ENCODE data around the gene PRKCE.

PRKCE gene

DNA sequence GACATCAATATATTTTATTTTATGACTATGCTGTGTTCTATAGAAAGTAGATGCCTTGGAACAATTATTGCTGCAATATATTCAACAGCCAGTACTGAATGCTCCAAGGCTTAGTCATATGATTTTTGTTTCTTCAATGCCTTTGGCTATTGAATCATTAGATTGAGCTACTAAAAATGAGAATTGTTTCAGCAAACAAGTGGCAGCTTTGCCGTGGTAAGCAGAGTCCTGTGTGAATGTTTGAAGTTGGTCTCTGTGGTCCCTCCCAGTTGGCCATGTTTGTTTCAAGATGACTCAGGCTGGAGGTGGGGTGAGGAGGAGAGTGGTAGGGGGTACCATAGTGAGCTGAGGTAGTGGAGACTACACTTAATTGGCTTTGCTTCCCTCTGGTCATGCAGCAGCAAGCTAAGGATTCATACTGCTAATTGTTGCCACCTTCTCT lies 447.2 kb downstream of the PRKCE start:
- no peak for DNase-seq

DNA sequence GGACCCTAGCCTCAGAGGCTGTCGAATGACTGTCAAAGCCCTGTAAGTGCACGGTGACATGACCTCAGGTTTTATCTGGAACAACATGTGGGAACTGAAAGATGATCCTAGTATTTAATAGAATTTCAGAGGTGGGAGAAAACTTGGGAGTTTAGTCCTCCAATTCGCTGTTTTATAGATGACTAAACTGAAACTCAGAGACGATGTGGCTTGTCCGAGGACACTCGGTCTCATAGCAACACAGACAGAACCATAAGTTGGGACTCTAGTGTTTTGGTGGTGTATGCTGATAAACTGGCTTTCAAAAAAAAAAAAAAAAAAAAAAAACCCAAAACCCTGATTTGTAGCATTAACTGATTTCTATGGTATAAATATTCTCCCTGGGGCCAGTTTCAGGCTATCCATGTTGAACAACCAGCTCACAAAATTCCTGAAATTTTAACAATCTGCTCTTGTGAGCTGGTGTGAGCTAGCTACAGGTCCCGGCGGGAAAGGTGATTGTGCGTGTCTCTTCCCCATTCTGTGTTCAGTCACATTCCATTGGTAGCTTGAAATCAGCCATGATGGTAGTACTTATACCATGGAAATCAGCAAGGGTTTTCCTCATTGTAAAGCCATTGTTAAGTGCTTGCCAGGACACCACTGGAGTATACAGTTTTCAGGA lies 450.2 kb downstream of the PRKCE start:
- no peak for DNase-seq

DNA sequence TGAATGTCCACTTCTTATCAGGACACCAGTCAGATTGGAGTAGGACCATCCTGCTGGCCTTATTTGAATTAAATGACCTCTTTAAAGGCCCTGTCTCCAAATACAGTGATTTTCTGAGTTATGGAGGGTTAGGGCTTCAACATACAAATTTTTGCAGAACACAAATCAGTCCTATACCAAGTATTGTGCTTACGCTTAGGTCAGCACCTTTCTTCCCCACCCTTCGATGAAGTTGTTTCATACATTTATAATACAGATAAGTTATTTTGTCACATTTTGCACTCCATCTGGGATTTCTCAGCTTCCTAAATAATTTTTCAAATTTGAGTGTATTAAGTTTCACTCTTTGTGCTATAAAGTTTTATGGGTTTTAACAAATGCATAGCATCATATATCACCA lies 455.2 kb downstream of the PRKCE start:
- DNase-seq: no peak

DNA sequence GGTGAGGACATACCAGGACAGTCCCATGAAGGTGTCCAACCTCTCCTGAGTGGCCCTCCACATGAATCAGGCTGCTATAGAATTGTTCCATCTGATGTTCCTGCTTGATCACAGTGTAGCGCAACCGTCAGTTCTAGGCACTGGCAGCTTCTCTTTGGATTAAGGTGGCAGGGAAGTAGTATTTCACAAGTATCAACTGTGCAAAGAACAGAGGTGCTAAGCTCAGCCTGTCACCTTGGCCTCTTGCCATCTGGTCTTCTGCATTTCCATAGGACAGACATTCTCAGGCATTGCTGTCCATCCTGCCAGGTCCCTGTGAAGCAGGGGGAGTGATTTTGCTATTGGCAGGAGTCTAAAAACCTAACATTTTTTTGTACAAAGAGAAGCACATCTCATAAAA lies 463.5 kb downstream of the PRKCE start:
- no peak for DNase-seq

DNA sequence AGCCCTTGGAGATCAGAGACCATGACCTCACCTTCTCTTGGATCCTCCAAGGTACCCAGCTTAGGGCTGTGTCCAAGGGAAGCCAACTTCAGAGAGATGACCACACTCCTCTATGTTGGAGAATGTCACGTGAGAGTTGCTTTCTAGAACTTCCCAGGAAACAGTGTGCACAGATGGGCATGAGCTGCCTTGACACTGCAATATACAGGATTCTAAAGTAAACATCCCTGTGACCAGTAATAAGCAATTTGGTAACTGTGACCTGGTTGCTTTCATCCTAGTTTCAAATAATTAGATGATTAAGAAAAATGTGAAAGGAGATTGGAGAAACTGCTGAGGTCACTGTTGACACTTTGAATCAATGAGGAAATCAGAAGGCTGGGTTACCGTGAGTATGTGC lies 464.7 kb downstream of the PRKCE start:
- no peak for DNase-seq

DNA sequence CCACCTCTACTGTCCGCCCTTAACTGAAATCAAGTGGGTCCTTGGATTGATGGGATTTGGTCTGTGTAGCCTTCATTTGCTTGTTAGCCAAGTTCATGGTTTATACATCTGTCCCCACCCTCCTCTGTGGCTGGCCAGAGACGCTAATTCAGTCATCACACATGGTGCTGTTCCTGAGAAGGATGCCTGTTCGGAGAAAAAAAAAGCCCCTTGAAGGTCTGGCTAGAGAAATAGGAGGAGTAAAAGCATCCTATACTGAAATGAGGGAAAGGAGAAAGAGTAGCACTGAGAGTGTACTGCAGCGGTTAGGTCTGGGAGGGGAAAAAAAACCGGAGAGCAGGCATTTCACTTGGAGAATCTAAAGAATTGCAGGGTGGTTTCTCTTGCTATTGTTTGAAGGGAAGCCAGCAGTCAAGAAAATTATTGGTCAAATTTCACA lies 465.1 kb downstream of the PRKCE start:
- DNase-seq: peak in 1 of 2 experiments; percentile 1

DNA sequence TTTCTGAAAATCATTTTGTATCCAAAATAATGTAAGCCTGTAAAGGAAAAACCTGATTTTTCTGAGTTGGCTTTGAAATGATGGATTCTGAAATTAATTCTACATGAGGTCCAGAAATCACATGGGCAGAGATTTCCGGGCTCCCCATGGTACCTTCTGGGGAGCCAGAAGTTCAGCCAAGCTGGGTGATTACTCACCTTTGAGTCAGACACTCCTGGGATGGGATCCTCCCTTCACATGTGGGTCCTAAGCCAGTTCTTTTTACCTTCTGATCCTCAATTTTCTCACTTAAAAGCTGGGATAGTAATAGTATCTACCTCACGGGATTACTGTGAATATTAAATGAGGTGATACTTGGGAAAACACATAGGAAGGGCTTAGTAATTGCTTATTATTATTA lies 465.9 kb downstream of the PRKCE start:
- DNase-seq: no peak

DNA sequence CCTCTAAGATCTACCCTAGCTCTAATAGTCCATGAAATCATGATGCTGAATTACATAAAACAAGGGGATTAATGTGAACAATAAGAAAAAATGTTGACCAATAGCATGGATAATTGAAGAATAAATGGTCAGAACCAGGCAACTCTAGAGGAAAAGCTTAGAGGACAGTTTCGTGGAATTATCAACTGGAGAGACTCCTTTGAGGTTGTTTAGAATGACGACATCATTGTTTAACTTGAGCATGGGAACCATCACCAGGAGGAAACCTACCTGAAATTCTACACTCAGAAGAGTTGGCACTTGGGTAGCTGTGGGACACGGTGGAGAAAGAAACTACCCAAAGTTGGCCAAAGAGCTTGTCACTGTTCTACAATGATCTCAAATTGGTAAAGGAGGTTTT lies 466.5 kb downstream of the PRKCE start:
- no peak for DNase-seq

DNA sequence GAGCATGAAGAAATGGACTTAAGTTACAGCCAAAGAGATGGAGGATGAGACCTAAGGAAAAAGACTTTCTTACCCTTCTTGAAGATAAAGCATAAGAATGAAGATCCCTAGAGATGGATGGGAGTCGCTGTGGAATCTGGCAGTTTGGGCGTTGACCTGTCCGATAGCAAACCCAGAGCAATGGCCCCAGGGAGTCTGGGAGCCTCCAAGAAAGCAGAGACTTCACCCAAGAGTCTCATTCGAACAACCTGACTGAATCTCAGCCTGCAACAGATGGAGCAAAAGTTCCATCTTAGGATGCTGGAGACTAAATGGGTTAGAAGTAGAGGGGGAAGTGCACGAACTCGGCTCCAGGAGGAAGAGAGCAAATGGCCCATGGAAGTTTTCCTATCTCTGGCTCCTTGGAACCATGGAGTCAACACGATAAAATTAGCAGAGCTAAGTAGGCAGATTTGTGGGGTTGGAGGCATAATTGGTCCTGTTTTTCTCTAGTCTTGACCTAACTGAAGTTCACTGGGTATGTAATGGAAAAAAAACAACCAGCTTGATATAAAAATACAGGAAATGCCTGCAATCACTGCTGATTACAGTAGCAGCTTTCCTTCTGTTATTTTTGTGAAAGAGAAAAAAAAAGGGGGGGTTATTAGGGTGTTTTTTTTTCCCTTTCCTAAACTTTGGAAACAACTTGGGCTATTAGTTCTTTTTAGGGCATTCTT lies 467.3 kb downstream of the PRKCE start:
- DNase-seq: no peak

DNA sequence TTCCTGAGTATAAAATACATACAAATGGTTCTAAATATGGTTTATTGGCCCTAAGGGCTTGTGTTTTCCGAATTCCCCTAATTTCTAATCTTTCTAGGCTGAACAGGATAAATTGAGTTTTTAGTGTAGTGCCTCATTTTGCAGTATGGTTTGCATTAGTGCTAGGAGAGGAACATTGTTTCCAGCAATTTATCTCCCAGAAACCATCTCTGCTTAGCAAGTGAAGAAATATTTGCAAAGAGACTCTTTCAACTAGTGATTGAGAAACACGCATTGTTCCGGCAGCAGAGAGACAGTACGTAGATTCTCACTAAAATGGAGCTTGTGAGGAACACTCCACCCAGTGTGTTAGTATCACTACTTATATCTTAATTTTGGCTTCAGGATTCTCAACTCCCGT lies 468.0 kb downstream of the PRKCE start:
- no peak for DNase-seq

DNA sequence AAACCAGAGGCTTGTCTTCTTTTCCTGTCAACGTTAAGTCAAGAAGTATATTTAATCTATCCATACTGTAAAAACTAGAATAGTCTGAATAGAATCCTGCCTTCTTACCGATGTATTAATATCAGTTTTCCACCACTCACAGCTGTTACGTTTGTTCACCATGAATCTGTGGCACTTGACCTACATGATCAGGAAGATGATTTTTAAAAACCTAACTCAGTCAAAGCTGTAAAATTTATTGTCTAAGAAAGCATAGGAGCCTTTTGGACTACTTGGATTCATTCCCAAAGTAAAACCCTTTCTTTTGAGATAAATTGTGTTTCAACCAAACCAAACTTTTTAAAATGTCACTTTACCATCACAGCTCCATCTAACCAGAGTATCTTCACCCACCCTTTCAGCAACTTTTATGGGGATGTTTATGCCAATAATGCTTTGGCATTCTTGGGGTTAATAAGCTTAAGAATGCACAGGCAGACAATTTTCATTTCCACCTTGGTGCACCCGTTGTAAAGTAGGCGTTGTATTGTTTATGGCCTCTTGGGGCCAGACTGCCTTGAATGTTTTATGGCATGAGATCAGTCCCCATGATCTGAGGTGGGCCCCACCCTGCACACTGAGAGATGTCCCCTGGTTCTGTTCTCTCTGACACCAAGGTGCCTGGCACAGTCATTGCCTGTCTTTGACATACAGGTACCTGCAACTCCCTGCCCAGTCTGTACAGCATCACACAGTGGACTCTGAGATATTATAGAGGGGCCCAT lies 469.5 kb downstream of the PRKCE start:
- DNase-seq: peak in 1 of 2 experiments; percentile 2

DNA sequence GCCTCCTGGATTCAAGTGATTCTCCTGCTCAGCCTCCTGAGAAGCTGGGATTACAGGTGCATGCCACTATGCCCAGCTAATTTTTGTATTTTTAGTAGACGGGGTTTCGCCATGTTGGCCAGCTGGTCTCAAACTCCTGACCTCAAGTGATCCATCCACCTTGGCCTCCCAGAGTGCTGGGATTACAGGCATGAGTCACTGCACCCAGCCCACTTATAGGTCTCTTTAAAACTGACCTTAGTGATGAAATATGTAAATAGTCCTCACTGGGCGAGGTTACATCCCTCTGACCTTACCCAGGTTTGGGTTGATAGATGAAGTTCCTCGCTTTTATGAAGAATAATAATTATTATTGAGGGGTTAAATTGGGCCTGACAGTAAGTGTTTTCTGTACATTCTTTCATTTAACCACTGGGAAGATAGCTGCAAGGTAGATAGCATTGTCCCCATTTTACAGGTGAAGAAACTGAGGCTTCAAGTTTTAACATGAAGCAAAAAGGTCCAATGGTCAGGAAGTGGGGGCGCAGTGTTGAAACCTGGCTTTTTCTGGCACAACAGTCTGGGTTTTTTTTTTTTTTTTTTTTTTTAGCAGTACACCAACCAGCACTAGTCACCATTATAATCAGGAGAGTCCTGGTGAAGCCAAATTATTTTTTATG lies 471.0 kb downstream of the PRKCE start:
- no peak for DNase-seq

DNA sequence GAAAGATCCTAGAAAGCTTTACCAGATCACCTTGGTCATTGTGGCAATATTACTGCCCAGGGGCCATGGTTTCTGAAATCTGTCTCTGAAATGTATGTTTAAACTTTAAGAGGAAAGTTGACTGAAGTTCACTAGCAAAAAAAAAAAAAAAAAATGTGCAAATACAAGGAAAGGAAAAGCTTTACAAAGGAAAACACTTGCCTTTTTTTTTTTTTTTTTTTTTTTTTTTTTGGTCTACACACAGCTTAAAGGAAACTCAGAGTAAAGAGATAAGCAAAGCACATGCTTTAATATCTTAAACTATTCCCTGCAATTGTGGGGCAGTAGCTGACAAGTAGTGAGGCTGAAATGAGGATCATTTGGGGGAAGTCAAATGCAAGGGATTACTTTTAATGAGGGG lies 471.5 kb downstream of the PRKCE start:
- no peak for DNase-seq

DNA sequence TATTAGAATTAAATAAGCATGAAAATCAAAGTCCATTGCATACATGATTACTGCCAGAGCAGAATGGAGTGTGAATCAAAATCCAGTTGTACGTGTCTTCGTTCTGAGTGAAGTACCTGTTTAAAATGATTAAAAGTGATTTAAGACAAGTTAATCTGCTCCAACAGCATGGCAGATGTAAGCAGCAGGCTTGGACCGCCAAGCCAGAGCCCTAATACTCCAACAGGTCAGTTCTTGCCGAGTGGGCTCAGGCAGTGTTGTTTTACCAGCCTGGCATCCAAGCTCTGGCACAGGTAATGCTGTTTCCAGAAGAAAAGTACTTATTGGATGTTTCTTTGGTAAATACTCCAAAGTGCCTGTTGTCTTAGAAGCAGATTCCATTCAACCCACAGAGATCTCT lies 474.3 kb downstream of the PRKCE start:
- no peak for DNase-seq

DNA sequence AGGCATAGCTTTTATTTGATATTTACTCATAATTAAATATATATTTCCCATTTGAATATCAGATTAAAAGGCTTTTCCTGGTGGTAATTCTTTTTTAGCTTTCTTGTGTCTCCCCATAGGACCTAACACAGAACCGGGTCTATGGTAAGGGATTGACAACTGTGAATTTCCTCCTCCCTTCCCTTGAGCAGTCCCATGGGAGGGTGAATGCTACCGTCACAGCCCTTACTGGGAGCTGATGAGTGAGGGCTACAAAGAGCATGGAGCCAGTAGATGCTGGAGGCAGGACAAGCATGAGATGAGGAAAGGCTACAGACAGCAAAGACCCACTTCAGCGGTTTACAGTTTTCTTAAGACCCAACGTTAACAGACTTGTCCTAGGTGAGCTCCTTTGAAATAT lies 475.1 kb downstream of the PRKCE start:
- DNase-seq: no peak

DNA sequence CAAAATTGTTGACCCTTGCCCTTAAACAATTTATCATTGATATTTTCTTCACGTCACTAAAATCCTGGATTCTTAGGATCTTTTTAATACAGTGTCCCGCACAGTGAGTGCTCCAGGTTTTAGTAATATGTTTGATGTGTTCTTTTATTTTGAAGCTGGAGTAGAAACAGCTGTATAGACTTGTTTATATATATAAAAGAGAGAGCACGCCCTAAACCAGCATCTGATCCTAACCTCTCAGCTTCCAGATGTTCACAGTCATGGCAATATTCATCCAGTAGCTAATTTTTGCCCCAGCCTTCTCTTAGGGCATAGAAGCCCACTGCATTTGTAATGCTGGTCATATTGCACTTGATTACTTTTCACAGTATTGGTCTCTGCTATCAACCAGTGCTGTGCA lies 475.7 kb downstream of the PRKCE start:
- DNase-seq: no peak

DNA sequence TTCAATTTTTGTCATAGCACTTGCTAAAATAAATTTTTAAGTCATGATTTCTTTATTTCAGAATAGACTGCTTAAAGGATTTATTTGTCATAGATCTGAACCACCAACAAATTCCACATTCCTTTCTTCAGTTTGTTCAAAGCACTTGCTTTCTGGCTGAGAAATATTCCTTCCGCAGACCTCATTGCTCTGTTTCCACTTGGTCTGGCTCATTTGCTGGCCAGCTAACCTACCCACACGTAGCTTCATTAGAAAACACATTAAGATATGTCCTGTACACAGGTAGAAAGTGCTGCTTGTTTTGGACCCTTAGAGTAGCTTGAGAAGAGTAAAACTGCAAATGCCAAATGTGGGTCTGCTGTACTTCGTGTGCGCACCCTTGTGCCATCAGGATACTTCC lies 479.0 kb downstream of the PRKCE start:
- DNase-seq: no peak

DNA sequence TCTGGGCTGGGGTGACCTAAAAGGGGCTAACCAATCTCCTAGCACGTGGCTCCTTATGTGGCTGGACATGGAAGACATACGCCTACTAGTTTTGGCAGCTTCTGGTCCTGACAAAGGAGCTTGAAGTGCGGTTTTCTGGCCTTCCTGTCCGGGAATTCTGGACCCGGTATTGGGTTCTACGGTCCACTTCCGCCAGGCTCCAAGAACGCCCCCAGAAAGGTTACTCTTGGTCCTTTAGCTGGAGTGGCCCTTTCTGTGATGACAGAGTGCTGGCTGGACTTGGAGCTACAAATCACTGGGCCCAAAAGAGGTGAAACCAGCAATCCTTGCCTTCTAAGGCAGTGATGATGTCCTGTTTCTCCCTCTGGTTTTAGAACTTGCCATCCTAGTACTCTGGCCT lies 481.5 kb downstream of the PRKCE start:
- no peak for DNase-seq

DNA sequence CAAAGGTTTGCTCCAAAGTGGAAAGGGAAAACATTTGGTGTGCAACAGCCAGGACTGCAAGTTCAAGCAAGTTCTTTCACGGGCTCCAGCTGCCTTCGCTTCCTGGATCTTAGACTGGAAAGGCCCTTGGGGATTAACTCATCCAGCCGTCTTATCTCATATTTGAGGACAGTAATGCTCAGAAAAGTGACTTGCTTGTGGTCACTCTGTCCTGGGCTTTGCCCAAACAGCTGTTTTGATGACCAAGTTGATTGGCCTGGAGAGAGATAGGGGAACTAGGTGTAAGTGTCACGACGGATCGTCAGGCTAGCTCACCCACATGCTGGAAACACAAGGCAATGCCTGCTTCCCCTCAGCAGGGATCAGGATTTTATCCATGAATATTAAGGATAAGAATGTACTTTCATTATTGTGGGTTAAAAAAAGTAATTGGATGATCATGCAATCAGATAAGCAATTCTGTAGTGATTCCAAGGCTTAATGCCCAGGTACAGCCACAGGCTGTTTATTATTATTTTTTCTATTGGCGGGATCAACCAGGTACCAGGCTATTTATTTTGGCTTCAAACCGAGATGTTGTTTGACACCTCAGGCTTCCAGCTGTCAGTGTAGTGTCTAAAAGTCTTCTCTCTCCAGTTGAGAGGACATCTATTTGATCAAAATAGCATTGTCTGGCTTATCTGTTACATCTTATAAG lies 483.2 kb downstream of the PRKCE start:
- peak in 1 of 2 experiments; percentile 0 for DNase-seq

DNA sequence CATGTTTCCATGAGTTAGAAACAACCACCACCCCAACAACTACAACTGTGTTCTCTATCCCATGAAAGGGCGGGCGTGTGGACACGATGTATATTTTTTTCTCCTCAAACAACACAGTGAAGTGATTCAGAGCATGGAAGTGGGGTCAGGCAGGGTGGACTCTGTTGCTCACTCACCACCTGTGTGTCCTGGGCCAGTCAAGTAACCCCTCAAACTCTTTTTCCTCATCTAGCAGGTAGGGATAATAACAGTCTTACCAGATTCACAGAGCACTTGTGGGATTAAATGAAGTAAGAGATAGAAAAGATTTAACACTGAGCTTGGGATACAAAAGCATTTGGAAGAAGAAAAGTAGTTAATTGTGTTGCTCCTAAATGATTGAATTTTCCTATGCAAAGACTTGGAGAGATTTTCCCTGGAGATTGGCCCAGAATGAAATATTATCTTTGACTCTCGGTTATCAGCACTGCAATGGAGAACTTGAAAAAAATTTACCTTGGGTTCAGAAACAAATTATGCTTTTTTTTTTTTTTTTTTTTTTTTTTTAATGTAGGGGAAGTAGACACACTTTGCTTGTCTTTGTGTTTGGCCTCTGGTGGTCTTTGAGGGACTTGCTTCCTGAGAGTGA lies 483.9 kb downstream of the PRKCE start:
- no peak for DNase-seq

DNA sequence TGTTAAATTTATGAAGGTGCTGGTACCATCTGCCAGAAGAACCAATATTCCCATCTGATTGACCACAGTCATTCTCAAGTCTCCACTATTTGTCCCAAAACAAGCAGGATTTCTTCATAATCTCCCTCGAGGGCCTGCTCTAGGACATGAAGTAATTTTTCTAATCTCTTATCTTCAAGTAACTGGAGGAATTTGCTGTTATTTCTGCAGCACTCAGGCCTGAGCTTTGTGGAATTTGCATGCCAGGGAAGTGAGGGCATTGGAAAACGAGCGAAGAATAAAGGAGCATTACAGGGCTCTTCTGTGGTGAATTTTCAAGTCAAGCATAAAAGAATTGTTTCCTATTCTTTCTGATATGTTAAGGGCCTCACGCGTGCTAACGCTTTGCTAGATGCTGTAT lies 484.5 kb downstream of the PRKCE start:
- no peak for DNase-seq

DNA sequence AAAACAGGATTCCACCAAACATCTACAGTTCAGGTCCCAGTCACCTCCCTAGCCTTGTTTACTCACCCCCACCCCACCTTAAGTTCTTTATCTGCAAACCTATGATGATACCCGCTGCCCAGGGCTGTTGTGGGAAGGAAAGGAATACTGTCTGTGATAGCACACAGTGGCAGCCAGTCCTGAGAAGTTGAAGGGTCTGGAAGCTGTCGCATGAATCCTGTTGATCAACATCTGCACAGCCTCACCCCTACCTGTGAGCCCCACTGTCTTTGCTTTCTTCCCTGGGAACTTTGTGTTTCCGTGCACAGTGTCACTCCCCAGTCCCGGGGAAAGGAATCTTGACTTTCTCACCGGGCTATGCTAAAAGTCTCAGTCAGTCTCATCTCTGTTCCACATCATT lies 485.0 kb downstream of the PRKCE start:
- DNase-seq: no peak
